IPS-NIHi7 (cell line): ENCODE data around the gene DIS3.
"Not testable (repeated sequence)": the region's sequence is repeated elsewhere in the genome, so short reads cannot be mapped to it uniquely, and the experiment has no call there.

Experiments
- DNase-seq: peaks from one replicate; pipeline ENCODE4 v3.0.0; 2012; ENCODE audit warnings: mixed read lengths; ENCODE audit errors: extremely low spot score

The DIS3 gene

DNA sequence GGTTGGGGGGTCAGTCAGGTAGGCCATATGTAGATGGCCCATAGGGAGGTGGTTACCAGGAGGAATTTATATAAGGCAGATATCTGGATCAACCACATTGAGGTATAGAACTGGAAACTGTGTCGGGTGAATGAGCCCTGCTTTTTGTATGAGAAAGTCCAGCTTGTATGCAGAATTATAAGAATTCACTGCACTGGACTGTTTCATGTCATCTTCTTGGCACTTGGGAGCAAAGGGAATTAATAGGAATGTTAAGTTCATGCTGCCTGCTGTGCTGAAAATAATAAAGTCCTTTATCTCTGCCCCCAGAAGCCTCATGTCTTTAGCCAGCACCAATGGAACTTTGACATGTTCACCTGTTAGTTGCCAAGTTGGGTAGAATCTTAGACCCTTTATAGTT lies 41.7 kb downstream of the DIS3 start:
- no peak for DNase-seq

- DNase-seq = no peak
These were observed 44.7 kb downstream of the DIS3 start for GRCh38 chr13:72737033-72737432.

DNA sequence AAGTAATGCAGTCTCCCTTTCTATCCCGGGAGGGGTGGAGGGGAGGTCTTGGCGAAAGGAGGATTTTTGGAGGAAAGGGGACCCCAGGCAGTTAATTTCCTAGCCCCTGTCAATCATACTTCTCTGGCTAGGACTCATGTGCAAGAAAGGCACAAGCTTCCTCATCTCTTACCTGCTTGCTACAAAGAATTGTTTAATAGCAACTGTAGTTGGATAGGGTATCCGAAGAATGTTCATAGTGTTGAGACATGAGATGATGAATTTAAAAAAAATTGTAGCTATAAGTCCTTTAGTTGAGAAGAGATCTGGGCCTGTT lies 53.5 kb downstream of the DIS3 start:
- no peak for DNase-seq

GRCh38 chr13:72727417-72728289 lies 54.0 kb downstream of the DIS3 start, which contains the start of the genes BORA and MZT1:
Gene BORA, plus strand, starts transcription at chr13:72727923. Its CDS starts 1,018 bp downstream, at chr13:72728941.
Gene MZT1, minus strand, starts transcription at chr13:72727629. Its CDS starts 27 bp downstream, at chr13:72727602.
- peak; percentile 96 for DNase-seq

DNA sequence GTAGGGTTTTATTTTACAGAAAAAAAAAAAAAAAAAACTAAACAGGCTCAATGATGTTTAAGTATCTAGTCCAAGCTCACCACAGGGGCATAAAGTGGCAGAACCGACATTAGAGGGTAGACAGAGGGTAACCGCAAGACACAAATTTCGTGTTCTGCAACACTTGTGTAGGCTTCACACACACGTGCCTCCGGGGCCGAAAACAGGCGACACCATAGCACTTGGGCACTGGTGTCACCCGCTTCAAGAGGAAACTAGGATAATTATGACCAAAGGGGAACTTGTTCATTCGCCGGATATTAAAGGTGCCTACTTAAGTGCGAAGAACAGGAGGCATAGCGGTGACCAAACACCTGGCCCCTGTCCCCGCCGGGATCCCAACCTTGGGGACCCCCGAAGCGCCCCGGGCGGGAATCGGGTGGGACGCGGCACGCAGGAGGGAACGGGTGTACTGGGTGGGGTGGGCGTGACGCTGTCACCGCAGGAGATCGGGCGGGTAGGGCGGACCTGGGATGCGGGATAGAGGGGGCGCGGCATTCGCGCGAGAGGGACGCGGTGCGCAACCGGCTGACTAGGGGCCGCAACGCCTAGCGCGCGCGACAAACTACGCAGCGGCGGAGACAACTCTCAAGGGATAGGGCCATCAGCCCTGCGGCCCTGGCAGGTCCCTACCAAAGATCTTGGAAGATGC lies 54.8 kb downstream of the DIS3 start:
- DNase-seq = peak; percentile 38

- not testable (repeated sequence) for DNase-seq
These were observed 55.5 kb downstream of the DIS3 start for GRCh38 chr13:72726185-72726584.

GRCh38 chr13:72716776-72717175 lies 64.9 kb downstream of the DIS3 start:
- DNase-seq = no peak
